K562 (cell line): ENCODE data around the gene PPRC1. TPM values are rescaled to one million over a fixed set of nuclear protein-coding genes. Genes with fewer than 3 reads are reported as not detected.

Source experiments
- ATF7 ChIP-seq: fragments of 450-650 bp; IDR thresholded peaks from 2 replicates; pipeline ENCODE4 v1.7.1; 2014; ENCODE audit warnings: mild to moderate bottlenecking, moderate library complexity
- BHLHE40 ChIP-seq: IDR thresholded peaks from 2 replicates; pipeline ENCODE4 v1.6.1; 2011; ENCODE audit warnings: low read length, improper control_type of control experiment
- CCNT2 ChIP-seq: IDR thresholded peaks from 2 replicates; pipeline ENCODE4 v1.6.1; 2011; ENCODE audit warnings: borderline replicate concordance, low read depth, mild to moderate bottlenecking, moderate library complexity, mixed read lengths, low read length; ENCODE audit not compliant: insufficient read length; ENCODE audit errors: extremely low read depth
- E2F1 ChIP-seq: sonication (generic); formaldehyde crosslinking; IDR thresholded peaks from 2 replicates; pipeline ENCODE4 v1.8.1; 2023; ENCODE audit warnings: mild to moderate bottlenecking, missing genetic modification reagents, moderate library complexity
- GABPB1 ChIP-seq: sonication (generic); formaldehyde crosslinking; IDR thresholded peaks from 2 replicates; pipeline ENCODE4 v1.8.0; 2022; ENCODE audit warnings: mild to moderate bottlenecking, missing genetic modification reagents
- POLR2B ChIP-seq: fragments of 450-650 bp; IDR thresholded peaks from 2 replicates; pipeline ENCODE4 v1.6.1; 2018; ENCODE audit warnings: low read depth; ENCODE audit not compliant: partially characterized antibody
- RB1 ChIP-seq: fragments of 450-650 bp; IDR thresholded peaks from 2 replicates; pipeline ENCODE4 v1.6.1; 2017; ENCODE audit warnings: low read depth, mild to moderate bottlenecking
- REST ChIP-seq, 2 experiments: fragments of 450-650 bp; formaldehyde crosslinking in 1 of 2; IDR thresholded peaks; 2 replicates each; pipeline versions ENCODE4 v1.4.0 to v1.6.1; 2014 to 2020; ENCODE audit warnings: mild to moderate bottlenecking in 2 of 2, borderline replicate concordance in 1 of 2, low read depth in 1 of 2
- ZBTB11 ChIP-seq, 3 experiments: fragments of 200-800 bp in 1 of 3; fragments of 250-450 bp in 1 of 3; fragments of 450-650 bp in 1 of 3; sonication (Bioruptor Pico) in 1 of 3; sonication (Bioruptor generic) in 1 of 3; formaldehyde crosslinking in 1 of 3; IDR thresholded peaks; 2 replicates each; pipeline versions ENCODE4 v1.6.1 to v1.8.0; 2016 to 2022; ENCODE audit warnings: mild to moderate bottlenecking in 2 of 3, missing genetic modification characterization in 2 of 3, missing compliant biosample characterization in 1 of 3, moderate library complexity in 1 of 3
- ZNF561 ChIP-seq: fragments of 450-650 bp; formaldehyde crosslinking; conservative IDR thresholded peaks from 2 replicates; pipeline ENCODE4 v1.4.0; 2020; ENCODE audit warnings: mild to moderate bottlenecking, moderate library complexity
- ZNF644 ChIP-seq: fragments of 200-800 bp; sonication (Bioruptor generic); IDR thresholded peaks from 2 replicates; pipeline ENCODE4 v1.6.1; 2016; ENCODE audit warnings: low read depth, missing genetic modification characterization, missing compliant biosample characterization
- polyA plus RNA-seq, 8 experiments: library from polyadenylated mRNA; depleted of rRNA in 4 of 8; stranded (reverse) in 5 of 8; unstranded in 3 of 8; fragments of >200 nt; fragmentation: Nextera tagmentation in 2 of 8; fragmentation: Illumina TruSeq in 1 of 8; extraction: Ambion mirVana in 2 of 8; extraction: Trizol in 1 of 8; gene quantifications; 2 replicates each; pipeline versions ENCODE4 v1.2.1 to v1.2.3, GENCODE V29; 2011 to 2014; ENCODE audit warnings: inconsistent platforms in 1 of 8, missing spikeins in 1 of 8
- total RNA-seq, 7 experiments: library from RNA; depleted of rRNA in 6 of 7; stranded (reverse); fragments of >200 nt in 6 of 7; fragmentation: Illumina TruSeq in 2 of 7; extraction: Trizol in 2 of 7; gene quantifications; 2 replicates each; pipeline versions ENCODE4 v1.2.1 to v1.2.3, GENCODE V29; 2011 to 2021; ENCODE audit warnings: low replicate concordance in 1 of 7

Gene PPRC1
- total and polyA plus RNA-seq, 9 of the 15 experiments (the other 6 are each of a cell fraction or from before 2014, with no cell fraction given), result 8.5 to 47.1 (median 16.2) TPM

GRCh38 chr10:102132563-102133372 lies at the start of gene PPRC1 (continued):
- no peak for TF ChIP-seq ZNF561 (CRISPR knock-in tag)
- peak; percentile 46; the same call in 1 of the 2 replicates for TF ChIP-seq RB1
- TF ChIP-seq BHLHE40, result 0 out of 2 replicates have a peak, but pooled peaks have one; percentile 8
- TF ChIP-seq ZNF644 (tag), result peak; percentile 92
- peak; percentile 64; the same call in 1 of the 2 replicates for TF ChIP-seq E2F1 (CRISPR knock-in tag)
- TF ChIP-seq CCNT2, result peak; percentile 41
- TF ChIP-seq POLR2B, result peak; percentile 75
- peak; percentile 62 for TF ChIP-seq ATF7
- peak in 1 of 3 experiments; percentile 95; a peak in 2 of 6 replicates for TF ChIP-seq ZBTB11 (CRISPR knock-in tag; IDR thresholded peaks at IDR 0.05)
- TF ChIP-seq REST (IDR thresholded peaks at IDR 0.05; ENCODE audit: borderline replicate concordance), result peak; percentile 47; the same call in 1 of the 2 replicates
- TF ChIP-seq REST (CRISPR knock-in tag; IDR thresholded peaks at IDR 0.05; ENCODE audit: low read depth), result peak; percentile 30; the same call in 1 of the 2 replicates
- TF ChIP-seq GABPB1 (CRISPR knock-in tag), result peak; percentile 77
